HepG2 (cell line): ENCODE results near the gene PDE4D. TPM values are rescaled to one million over a fixed set of nuclear protein-coding genes. Genes with fewer than 3 reads are reported as not detected.

Experiments used
- ARID3A ChIP-seq: IDR thresholded peaks from 2 replicates; pipeline ENCODE4 v1.6.1; 2012; ENCODE audit warnings: low read depth, low read length, improper control_type of control experiment
- E2F5 ChIP-seq: sonication (generic); formaldehyde crosslinking; conservative IDR thresholded peaks from 2 replicates; pipeline ENCODE4 v1.4.0; 2020; ENCODE audit warnings: missing genetic modification reagents
- ELK4 ChIP-seq: sonication (generic); formaldehyde crosslinking; IDR thresholded peaks from 2 replicates; pipeline ENCODE4 v1.9.0; 2021; ENCODE audit warnings: missing genetic modification reagents, borderline replicate concordance
- HOXD1 ChIP-seq: sonication (generic); formaldehyde crosslinking; IDR thresholded peaks from 2 replicates; pipeline ENCODE4 v1.5.0; 2020; ENCODE audit warnings: missing genetic modification reagents
- KAT8 ChIP-seq: IDR thresholded peaks from 2 replicates; pipeline ENCODE4 v1.6.1; 2016; ENCODE audit warnings: missing genetic modification reagents, missing compliant biosample characterization
- KMT2B ChIP-seq: IDR thresholded peaks from 2 replicates; pipeline ENCODE4 v1.6.1; 2016; ENCODE audit warnings: missing genetic modification reagents, missing compliant biosample characterization
- SP4 ChIP-seq: sonication (generic); formaldehyde crosslinking; IDR thresholded peaks from 2 replicates; pipeline ENCODE4 v1.8.1; 2023; ENCODE audit warnings: mild to moderate bottlenecking, missing genetic modification reagents
- ZBTB38 ChIP-seq: sonication (generic); formaldehyde crosslinking; IDR thresholded peaks from 2 replicates; pipeline ENCODE4 v1.5.1; 2020; ENCODE audit warnings: mild to moderate bottlenecking, missing genetic modification reagents
- ZFX ChIP-seq: sonication (generic); formaldehyde crosslinking; IDR thresholded peaks from 2 replicates; pipeline ENCODE4 v1.4.0; 2020; ENCODE audit warnings: mild to moderate bottlenecking, low read depth, missing genetic modification reagents, moderate library complexity
- ZNF10 ChIP-seq: sonication (generic); formaldehyde crosslinking; IDR thresholded peaks from 2 replicates; pipeline ENCODE4 v1.4.0; 2020; ENCODE audit warnings: mild to moderate bottlenecking, low read depth, missing genetic modification reagents, borderline replicate concordance
- ZNF430 ChIP-seq: sonication (generic); formaldehyde crosslinking; IDR thresholded peaks from 2 replicates; pipeline ENCODE4 v1.9.0; 2021; ENCODE audit warnings: mild to moderate bottlenecking, missing genetic modification reagents
- ZNF704 ChIP-seq: sonication (generic); formaldehyde crosslinking; IDR thresholded peaks from 2 replicates; pipeline ENCODE4 v1.8.1; 2023; ENCODE audit warnings: mild to moderate bottlenecking, inconsistent platforms, moderate library complexity, missing genetic modification reagents, borderline replicate concordance
- ZNF850 ChIP-seq: sonication (generic); formaldehyde crosslinking; conservative IDR thresholded peaks from 2 replicates; pipeline ENCODE4 v1.9.0; 2021; ENCODE audit warnings: mild to moderate bottlenecking, missing genetic modification reagents
- ZSCAN21 ChIP-seq: sonication (generic); formaldehyde crosslinking; IDR thresholded peaks from 2 replicates; pipeline ENCODE4 v1.8.0; 2022; ENCODE audit warnings: mild to moderate bottlenecking, missing genetic modification reagents, moderate library complexity, borderline replicate concordance
- polyA plus RNA-seq, 8 experiments: library from polyadenylated mRNA; depleted of rRNA in 3 of 8; stranded (reverse) in 7 of 8; unstranded in 1 of 8; fragments of >200 nt; fragmentation: Illumina TruSeq in 4 of 8; extraction: Trizol in 4 of 8; gene quantifications; 2 replicates each; pipeline versions ENCODE4 v1.2.1 to v1.2.3, GENCODE V29; 2011 to 2016; ENCODE audit warnings: low read depth in 4 of 8, missing spikeins in 1 of 8, mixed read lengths in 1 of 8; ENCODE audit not compliant: insufficient read depth in 1 of 8
- total RNA-seq, 5 experiments: library from RNA; depleted of rRNA; stranded (reverse); fragments of >200 nt; fragmentation: Illumina TruSeq; extraction: Trizol; gene quantifications; 2 replicates each; pipeline ENCODE4 v1.2.3, GENCODE V29; 2016; ENCODE audit warnings: low read depth in 1 of 5
- TF ChIP-seq, protein P1 (sequence below): sonication (generic); formaldehyde crosslinking; IDR thresholded peaks from one replicate; pipeline ENCODE4 v1.5.1; 2020; ENCODE audit warnings: mild to moderate bottlenecking, missing genetic modification reagents; ENCODE audit errors: not compliant biosample characterization

PDE4D gene
- total and polyA plus RNA-seq, 2 of the 13 experiments (the other 11 are each of a cell fraction or from before 2014, with no cell fraction given): 7.0 to 12.2 TPM

- TF ChIP-seq KMT2B (CRISPR knock-in tag) (peak; percentile 62; the same call in 1 of the 2 replicates), HOXD1 (CRISPR knock-in tag) (peak; percentile 50; the same call in 1 of the 2 replicates), ZNF430 (CRISPR knock-in tag) (0 out of 2 replicates have a peak, but pooled peaks have one; percentile 47), ARID3A (no peak), E2F5 (no peak), ELK4 (CRISPR knock-in tag) (no peak), KAT8 (CRISPR knock-in tag) (0 out of 2 replicates have a peak, but pooled peaks have one; percentile 16), ZNF10 (CRISPR knock-in tag) (no peak), ZSCAN21 (CRISPR knock-in tag) (peak; percentile 39; the same call in 1 of the 2 replicates), ZBTB38 (0 out of 2 replicates have a peak, but pooled peaks have one; percentile 14), ZFX (CRISPR knock-in tag) (peak; percentile 61), ZNF850 (peak; percentile 86; the same call in 1 of the 2 replicates), SP4 (no peak), ZNF704 (CRISPR knock-in tag) (peak; percentile 62; the same call in 1 of the 2 replicates)
- TF ChIP-seq, protein P1, sequence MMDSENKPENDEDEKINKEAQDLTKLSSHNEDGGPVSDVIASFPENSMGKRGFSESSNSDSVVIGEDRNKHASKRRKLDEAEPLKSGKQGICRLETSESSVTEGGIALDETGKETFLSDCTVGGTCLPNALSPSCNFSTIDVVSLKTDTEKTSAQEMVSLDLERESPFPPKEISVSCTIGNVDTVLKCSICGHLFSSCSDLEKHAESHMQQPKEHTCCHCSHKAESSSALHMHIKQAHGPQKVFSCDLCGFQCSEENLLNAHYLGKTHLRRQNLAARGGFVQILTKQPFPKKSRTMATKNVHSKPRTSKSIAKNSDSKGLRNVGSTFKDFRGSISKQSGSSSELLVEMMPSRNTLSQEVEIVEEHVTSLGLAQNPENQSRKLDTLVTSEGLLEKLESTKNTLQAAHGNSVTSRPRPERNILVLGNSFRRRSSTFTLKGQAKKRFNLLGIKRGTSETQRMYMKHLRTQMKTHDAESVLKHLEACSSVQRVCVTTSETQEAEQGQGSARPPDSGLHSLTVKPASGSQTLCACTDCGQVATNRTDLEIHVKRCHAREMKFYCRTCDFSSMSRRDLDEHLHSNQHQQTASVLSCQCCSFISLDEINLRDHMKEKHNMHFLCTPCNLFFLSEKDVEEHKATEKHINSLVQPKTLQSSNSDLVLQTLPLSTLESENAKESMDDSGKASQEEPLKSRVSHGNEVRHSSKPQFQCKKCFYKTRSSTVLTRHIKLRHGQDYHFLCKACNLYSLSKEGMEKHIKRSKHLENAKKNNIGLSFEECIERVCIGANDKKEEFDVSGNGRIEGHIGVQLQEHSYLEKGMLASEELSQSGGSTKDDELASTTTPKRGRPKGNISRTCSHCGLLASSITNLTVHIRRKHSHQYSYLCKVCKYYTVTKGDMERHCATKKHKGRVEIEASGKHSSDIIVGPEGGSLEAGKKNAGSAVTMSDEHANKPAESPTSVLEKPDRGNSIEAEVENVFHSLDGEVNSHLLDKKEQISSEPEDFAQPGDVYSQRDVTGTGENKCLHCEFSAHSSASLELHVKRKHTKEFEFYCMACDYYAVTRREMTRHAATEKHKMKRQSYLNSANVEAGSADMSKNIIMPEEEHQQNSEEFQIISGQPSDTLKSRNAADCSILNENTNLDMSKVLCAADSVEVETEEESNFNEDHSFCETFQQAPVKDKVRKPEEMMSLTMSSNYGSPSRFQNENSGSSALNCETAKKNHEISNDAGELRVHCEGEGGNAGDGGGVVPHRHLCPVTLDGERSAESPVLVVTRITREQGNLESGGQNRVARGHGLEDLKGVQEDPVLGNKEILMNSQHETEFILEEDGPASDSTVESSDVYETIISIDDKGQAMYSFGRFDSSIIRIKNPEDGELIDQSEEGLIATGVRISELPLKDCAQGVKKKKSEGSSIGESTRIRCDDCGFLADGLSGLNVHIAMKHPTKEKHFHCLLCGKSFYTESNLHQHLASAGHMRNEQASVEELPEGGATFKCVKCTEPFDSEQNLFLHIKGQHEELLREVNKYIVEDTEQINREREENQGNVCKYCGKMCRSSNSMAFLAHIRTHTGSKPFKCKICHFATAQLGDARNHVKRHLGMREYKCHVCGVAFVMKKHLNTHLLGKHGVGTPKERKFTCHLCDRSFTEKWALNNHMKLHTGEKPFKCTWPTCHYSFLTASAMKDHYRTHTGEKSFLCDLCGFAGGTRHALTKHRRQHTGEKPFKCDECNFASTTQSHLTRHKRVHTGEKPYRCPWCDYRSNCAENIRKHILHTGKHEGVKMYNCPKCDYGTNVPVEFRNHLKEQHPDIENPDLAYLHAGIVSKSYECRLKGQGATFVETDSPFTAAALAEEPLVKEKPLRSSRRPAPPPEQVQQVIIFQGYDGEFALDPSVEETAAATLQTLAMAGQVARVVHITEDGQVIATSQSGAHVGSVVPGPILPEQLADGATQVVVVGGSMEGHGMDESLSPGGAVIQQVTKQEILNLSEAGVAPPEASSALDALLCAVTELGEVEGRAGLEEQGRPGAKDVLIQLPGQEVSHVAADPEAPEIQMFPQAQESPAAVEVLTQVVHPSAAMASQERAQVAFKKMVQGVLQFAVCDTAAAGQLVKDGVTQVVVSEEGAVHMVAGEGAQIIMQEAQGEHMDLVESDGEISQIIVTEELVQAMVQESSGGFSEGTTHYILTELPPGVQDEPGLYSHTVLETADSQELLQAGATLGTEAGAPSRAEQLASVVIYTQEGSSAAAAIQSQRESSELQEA (CRISPR knock-in tag): no peak
Measured at GRCh38 chr5:59039296-59040023, 854.1 kb downstream of the PDE4D start (continued).
